C1 segment of cervical spinal cord (tissue), 14 donors: ENCODE data around the gene C6orf132.
"Not testable (repeated sequence)": the region's sequence is repeated elsewhere in the genome, so short reads cannot be mapped to it uniquely, and the experiment has no call there.

Experiments
- DNase-seq, 14 donors: peaks; one replicate each; lab custom pipeline; 2025; lab: John Stamatoyannopoulos, UW

The C6orf132 gene

GRCh38 chr6:42159431-42160024 is 17.1 kb upstream of the C6orf132 start:
- DNase-seq, result no peak

- DNase-seq, result no peak
Measured at GRCh38 chr6:42158631-42159030, 16.2 kb upstream of the C6orf132 start.

GRCh38 chr6:42158011-42158410 is 15.6 kb upstream of the C6orf132 start:
- no peak for DNase-seq

- DNase-seq, result no peak
Measured at GRCh38 chr6:42156638-42157037, 14.2 kb upstream of the C6orf132 start.

- DNase-seq, result no peak
Measured at GRCh38 chr6:42155293-42155692, 12.9 kb upstream of the C6orf132 start.

GRCh38 chr6:42154461-42155209 is 12.2 kb upstream of the C6orf132 start:
- peak in 1 of 14 donors; percentile 52 for DNase-seq

GRCh38 chr6:42153921-42154320 is 11.5 kb upstream of the C6orf132 start:
- DNase-seq, result no peak

GRCh38 chr6:42152528-42153213 is 10.3 kb upstream of the C6orf132 start:
- not testable (repeated sequence) for DNase-seq

GRCh38 chr6:42152024-42152423 is 9.6 kb upstream of the C6orf132 start:
- DNase-seq, result no peak

- DNase-seq, result no peak
Measured at GRCh38 chr6:42150254-42150653, 7.8 kb upstream of the C6orf132 start.

- no peak for DNase-seq
Measured at GRCh38 chr6:42148058-42148457, 5.6 kb upstream of the C6orf132 start.

GRCh38 chr6:42147138-42147562 is 4.7 kb upstream of the C6orf132 start:
- no peak for DNase-seq

- no peak for DNase-seq
Measured at GRCh38 chr6:42141603-42142117, 760 bp downstream of the C6orf132 start.

- DNase-seq, result no peak
Measured at GRCh38 chr6:42140756-42141602, 1.4 kb downstream of the C6orf132 start.

- DNase-seq, result no peak
Measured at GRCh38 chr6:42140032-42140431, 2.4 kb downstream of the C6orf132 start.

GRCh38 chr6:42138630-42139619 is 3.5 kb downstream of the C6orf132 start:
- no peak for DNase-seq

- DNase-seq, result no peak
Measured at GRCh38 chr6:42138190-42138589, 4.2 kb downstream of the C6orf132 start.

- no peak for DNase-seq
Measured at GRCh38 chr6:42137194-42137753, 5.1 kb downstream of the C6orf132 start.

GRCh38 chr6:42136508-42137193 is 5.8 kb downstream of the C6orf132 start:
- DNase-seq, result no peak
